CD4-positive, alpha-beta T cell treated with Interleukin-2 at 100 ng/mL for 4 hours (primary cell): Measurements from ENCODE around the gene UNC13D.

Source experiments
- DNase-seq: peaks from one replicate; pipeline ENCODE4 v3.0.0-alpha.2; 2020; ENCODE audit warnings: low spot score

The UNC13D gene

GRCh38 chr17:75834279-75834920 is 9.8 kb downstream of the UNC13D start:
- no peak for DNase-seq

GRCh38 chr17:75832652-75833400 is 11.4 kb downstream of the UNC13D start:
- peak; percentile 21 for DNase-seq

GRCh38 chr17:75832164-75832651 is 12.0 kb downstream of the UNC13D start:
- DNase-seq, result peak; percentile 60

- no peak for DNase-seq
These were observed 13.1 kb downstream of the UNC13D start for GRCh38 chr17:75831032-75831571.

GRCh38 chr17:75830164-75831031 is 13.8 kb downstream of the UNC13D start:
- peak; percentile 22 for DNase-seq

- no peak for DNase-seq
These were observed 14.5 kb downstream of the UNC13D start for GRCh38 chr17:75829747-75830146.

- DNase-seq, result no peak
These were observed 15.5 kb downstream of the UNC13D start for GRCh38 chr17:75828741-75829140.

- no peak for DNase-seq
These were observed 16.2 kb downstream of the UNC13D start for GRCh38 chr17:75828076-75828400.

- peak; percentile 66 for DNase-seq
These were observed 16.7 kb downstream of the UNC13D start for GRCh38 chr17:75827308-75828075.

GRCh38 chr17:75826561-75827307 is 17.5 kb downstream of the UNC13D start:
- DNase-seq, result no peak

GRCh38 chr17:75825748-75826370 is 18.3 kb downstream of the UNC13D start:
- DNase-seq, result no peak

GRCh38 chr17:75825149-75825552 is 19.1 kb downstream of the UNC13D start:
- DNase-seq, result no peak

GRCh38 chr17:75824666-75825065 is 19.5 kb downstream of the UNC13D start:
- DNase-seq, result no peak

GRCh38 chr17:75824050-75824552 is 20.1 kb downstream of the UNC13D start:
- DNase-seq, result no peak

- no peak for DNase-seq
These were observed 20.8 kb downstream of the UNC13D start for GRCh38 chr17:75823257-75824041.

- no peak for DNase-seq
These were observed 21.4 kb downstream of the UNC13D start for GRCh38 chr17:75822800-75823166.

- DNase-seq, result peak; percentile 26
These were observed 21.9 kb downstream of the UNC13D start for GRCh38 chr17:75822119-75822799.

- no peak for DNase-seq
These were observed 22.7 kb downstream of the UNC13D start for GRCh38 chr17:75821552-75821951.
